Activated T-helper 1 cell treated with anti-CD3 and anti-CD28 coated beads, Interleukin-12 subunit alpha, Interleukin-12 subunit beta, Interleukin-2, Interleukin-4 antibody, amounts not matched to agents 30 ng/mL and 10 ng/mL and 1 ng/mL, durations not matched to agents 14 hours and 24 hours and 36 hours (primary cell): ENCODE measurements around the gene HMX2. TPM values are rescaled to one million over a fixed set of nuclear protein-coding genes. Genes with fewer than 3 reads are reported as not detected.
"Not testable (repeated sequence)": the region's sequence is repeated elsewhere in the genome, so short reads cannot be mapped to it uniquely, and the experiment has no call there.

Experiments used
- DNase-seq: peaks from one replicate; pipeline ENCODE4 v3.0.0; 2021; ENCODE audit warnings: low spot score
- H3K27ac Mint-ChIP-seq: one replicate; pipeline ENCODE4 v1.8.0; 2021; ENCODE audit warnings: mild to moderate bottlenecking, mixed read lengths
- H3K27me3 Mint-ChIP-seq: one replicate; pipeline ENCODE4 v1.8.0; 2022; ENCODE audit warnings: mild to moderate bottlenecking, moderate library complexity, mixed read lengths; ENCODE audit not compliant: insufficient read depth
- H3K36me3 Mint-ChIP-seq: one replicate; pipeline ENCODE4 v1.8.0; 2021; ENCODE audit warnings: low read depth, mixed read lengths
- H3K4me1 Mint-ChIP-seq: one replicate; pipeline ENCODE4 v1.8.0; 2021; ENCODE audit warnings: low read depth, mixed read lengths
- H3K4me3 Mint-ChIP-seq: one replicate; pipeline ENCODE4 v1.8.0; 2021; ENCODE audit warnings: mild to moderate bottlenecking, moderate library complexity, mixed read lengths
- H3K9me3 Mint-ChIP-seq: one replicate; pipeline ENCODE4 v1.8.0; 2021; ENCODE audit warnings: mixed read lengths
- intact Hi-C: fragments of 100-400 bp; cut with micrococcal nuclease; formaldehyde crosslinking; loops from one replicate; pipeline ENCODE4 v1.15.1; 2024
- total RNA-seq: library from RNA; stranded (reverse); gene quantifications from 2 replicates; pipeline ENCODE4 v1.2.3, GENCODE V29; 2022

HMX2 gene
- total RNA-seq, 1 donor from 2014 or later = not detected

DNA sequence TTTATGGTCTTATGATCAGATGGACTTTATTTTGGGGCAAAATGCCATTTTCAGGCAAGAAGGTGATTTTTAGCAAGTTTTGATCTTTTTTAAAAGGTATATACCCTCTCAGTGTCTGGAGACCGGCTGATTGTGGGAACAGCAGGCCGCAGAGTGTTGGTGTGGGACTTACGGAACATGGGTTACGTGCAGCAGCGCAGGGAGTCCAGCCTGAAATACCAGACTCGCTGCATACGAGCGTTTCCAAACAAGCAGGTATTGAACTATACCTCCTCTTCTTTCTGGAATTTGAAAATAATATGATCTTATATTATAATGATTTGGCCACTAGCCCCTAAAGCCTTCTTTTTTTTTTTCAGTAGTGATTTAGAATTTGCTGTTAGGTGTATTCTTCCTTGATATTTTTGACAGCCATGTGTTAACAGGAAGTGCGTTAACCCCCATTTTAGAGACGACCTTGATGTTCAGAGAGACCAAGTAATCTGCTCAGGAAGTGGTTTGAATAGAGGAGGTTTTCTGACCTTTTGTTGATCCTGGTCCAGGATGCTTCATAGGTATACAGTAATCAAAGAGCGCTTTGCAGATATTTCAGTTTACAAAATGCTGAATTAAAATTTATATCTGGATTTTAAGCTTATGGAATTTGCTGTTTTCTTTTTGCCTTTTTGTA, 12.5 kb downstream of the HMX2 start:
- peak overlapping the region; percentile 86 for H3K27ac Mint-ChIP-seq
- DNase-seq = no peak

DNA sequence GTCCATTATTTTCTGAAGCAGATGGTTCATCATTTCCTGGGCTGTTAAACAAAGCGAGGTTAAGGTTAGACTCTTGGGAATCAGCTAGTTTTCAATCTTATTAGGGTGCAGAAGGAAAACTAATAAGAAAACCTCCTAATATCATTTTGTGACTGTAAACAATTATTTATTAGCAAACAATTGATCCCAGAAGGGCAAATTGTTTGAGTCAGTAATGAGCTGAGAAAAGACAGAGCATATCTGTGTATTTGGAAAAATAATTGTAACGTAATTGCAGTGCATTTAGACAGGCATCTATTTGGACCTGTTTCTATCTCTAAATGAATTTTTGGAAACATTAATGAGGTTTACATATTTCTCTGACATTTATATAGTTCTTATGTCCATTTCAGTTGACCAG, 16.4 kb downstream of the HMX2 start:
- intact Hi-C loops = no loop called here
- Mint-ChIP-seq H3K27ac (no peak overlapping the region), H3K36me3 (peaks cover 44% of the 10 kb centered on the region)

More for the DNA sequence above, 12.5 kb downstream of the HMX2 start:
- peaks cover 78% of the 10 kb centered on the region for H3K4me1 Mint-ChIP-seq
- H3K4me3 Mint-ChIP-seq = peak overlapping the region; percentile 61
- no peaks in the 10 kb centered on the region for H3K9me3 Mint-ChIP-seq
- intact Hi-C loops = no loop called here
- H3K36me3 Mint-ChIP-seq = peaks cover 55% of the 10 kb centered on the region
- H3K27me3 Mint-ChIP-seq = no peaks in the 10 kb centered on the region

DNA sequence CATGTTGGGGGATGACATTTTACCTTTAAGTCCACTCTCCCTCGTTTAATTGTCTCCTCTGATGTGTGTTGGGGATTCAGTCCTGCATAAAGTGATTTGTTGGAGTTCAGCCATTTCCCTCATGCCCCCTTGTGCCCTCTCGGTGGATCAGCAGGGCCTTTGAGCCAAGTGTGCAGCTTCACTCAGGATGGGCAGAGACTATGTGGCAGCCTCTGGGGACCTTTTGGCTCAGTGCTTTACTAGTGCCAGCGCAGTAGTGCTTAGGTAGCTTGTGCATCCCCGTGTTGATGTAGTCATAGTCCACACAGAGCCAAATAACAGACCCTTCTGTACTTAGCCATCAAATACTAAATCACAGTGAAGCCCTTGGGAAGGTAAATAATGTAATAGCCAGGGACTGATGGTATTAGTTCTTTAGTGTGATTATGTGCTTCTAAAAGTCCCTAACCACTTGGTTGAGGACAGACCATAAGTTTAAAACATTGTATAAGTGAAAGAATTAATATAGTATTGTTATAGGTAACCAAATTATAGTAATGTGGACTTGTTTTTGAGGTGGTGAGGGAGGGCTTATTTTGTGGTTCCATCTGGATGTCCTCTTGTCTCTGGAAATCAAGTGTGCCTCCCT, 17.6 kb downstream of the HMX2 start:
- Mint-ChIP-seq H3K4me3 (no peak overlapping the region), H3K4me1 (peaks cover 38% of the 10 kb centered on the region), H3K27ac (peak overlapping the region; percentile 40), H3K36me3 (peaks cover 46% of the 10 kb centered on the region), H3K27me3 (no peaks in the 10 kb centered on the region), H3K9me3 (no peaks in the 10 kb centered on the region)
- no peak for DNase-seq
- intact Hi-C loops = no loop called here

More for the DNA sequence above, 16.4 kb downstream of the HMX2 start:
- H3K27me3 Mint-ChIP-seq = no peaks in the 10 kb centered on the region
- no peak for DNase-seq
- H3K4me1 Mint-ChIP-seq = peaks cover 51% of the 10 kb centered on the region
- H3K4me3 Mint-ChIP-seq = no peak overlapping the region
- no peaks in the 10 kb centered on the region for H3K9me3 Mint-ChIP-seq

DNA sequence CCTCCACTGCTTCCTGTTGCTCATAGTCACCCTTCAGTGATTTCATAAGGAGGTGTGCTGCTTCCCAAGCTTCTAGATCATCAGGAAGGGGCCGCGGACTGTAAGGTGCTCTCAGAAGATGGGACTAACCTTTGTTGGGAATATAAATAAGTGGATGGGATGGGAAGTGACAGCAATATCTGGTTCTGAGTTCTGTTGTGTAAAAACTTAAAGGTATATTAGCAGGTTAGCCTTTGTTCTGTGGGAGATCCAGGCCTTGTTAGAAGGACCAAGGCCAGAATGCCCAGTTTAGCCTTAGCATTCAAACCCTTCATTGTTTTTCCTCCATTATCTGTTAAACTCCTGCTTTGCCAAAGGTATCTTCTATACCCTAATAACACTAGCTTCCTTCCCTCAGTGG, 18.7 kb downstream of the HMX2 start:
- Mint-ChIP-seq H3K27ac (no peak overlapping the region), H3K4me1 (peaks cover 29% of the 10 kb centered on the region)
- DNase-seq = no peak

DNA sequence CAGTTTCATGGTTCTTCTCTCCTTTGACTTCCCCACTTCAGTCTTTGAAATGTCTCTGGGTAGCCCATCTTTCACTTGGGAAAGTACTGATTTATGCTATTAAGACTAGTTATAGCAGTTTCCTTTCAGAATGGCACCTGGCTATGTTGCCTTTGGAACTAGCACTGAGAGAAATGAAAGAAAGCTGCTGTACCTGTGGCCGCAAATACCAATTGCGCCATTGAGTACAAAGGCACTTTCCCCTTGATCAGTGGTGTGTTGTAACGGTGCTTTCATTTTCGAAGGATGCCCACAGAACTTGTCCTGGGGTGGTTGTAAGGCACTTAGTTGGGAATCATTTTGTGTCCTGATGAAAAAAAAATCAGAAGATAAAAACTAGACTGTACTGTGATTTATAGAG, 23.0 kb downstream of the HMX2 start:
- Mint-ChIP-seq H3K9me3 (no peaks in the 10 kb centered on the region), H3K27ac (no peak overlapping the region), H3K36me3 (peaks cover 54% of the 10 kb centered on the region), H3K4me3 (no peak overlapping the region), H3K4me1 (peaks cover 3% of the 10 kb centered on the region), H3K27me3 (no peaks in the 10 kb centered on the region)
- no peak for DNase-seq
- intact Hi-C loops = no loop called here

More for the DNA sequence above, 18.7 kb downstream of the HMX2 start:
- intact Hi-C loops = no loop called here
- no peaks in the 10 kb centered on the region for H3K27me3 Mint-ChIP-seq
- no peak overlapping the region for H3K4me3 Mint-ChIP-seq
- peaks cover 49% of the 10 kb centered on the region for H3K36me3 Mint-ChIP-seq
- H3K9me3 Mint-ChIP-seq = no peaks in the 10 kb centered on the region

DNA sequence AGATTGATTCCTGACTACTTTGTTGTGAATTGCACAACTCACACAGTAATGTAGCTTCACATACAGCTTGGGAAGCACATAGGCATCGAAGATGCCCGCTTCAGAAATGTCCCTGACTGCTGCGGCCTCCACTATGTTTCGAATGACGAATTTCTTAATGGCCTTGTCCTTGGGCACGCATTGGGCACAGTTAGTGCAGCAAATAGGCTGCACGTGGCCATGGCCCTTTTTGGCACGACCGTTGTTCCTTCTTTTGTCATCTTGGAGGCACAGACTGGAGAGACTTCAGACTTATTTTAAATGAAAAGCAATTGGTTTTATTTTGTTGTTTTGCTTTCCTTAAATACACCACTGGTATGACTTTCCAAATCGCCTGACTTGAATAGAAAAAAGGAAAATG, 23.7 kb downstream of the HMX2 start:
- H3K36me3 Mint-ChIP-seq = peaks cover 56% of the 10 kb centered on the region
- DNase-seq, H3K4me1 Mint-ChIP-seq, H3K9me3 Mint-ChIP-seq, H3K27ac Mint-ChIP-seq, intact Hi-C loops, H3K4me3 Mint-ChIP-seq, H3K27me3 Mint-ChIP-seq: not testable (repeated sequence)

DNA sequence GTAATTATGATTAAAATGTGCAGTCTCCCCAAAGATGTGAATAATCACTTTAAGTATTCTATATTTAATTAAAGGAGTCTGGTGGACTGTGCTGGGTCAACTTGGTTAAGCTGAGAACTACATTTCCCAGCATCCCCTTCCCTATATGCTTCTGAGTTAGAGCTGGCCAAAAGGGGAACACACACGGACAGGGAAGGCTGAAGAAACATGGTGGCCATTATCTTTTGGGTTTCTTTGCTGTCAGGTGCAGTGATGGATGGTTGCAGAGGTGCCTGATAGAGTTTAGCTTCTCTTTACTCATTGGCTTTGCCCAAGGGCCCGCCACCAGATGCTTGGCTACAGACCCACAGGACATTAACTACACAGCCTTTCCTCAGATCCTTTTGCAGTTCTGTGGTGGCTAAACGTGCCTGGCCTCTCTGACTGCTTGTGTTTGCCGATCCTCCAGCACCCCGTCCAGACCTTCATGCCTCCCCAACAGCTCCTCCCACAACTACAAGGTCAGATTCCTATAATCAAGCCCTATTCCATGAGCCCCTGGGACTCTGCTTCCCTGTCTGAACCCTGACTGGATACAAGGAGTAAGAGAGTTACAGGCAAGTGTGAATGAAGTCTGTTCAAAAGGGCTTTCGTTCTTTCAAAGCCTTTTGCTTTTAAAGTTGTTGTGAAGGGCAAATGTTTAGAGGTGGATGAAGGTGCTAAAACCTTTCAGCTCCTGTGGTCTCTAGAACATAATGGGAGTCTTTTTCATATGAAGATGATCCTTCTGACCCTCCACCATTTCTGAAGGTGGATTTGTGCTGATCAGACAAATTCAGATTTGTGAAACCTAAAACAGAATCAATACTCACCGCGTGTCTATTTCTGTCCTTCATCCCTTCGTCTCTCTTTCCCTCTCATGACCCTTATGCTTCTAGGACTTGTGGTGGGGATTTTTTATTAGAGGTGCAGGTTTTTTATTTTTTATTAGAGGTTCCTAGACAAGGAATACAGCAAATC, 27.8 kb downstream of the HMX2 start:
- intact Hi-C loops = no loop called here
- H3K27ac Mint-ChIP-seq = no peak overlapping the region
- H3K9me3 Mint-ChIP-seq = peaks cover 11% of the 10 kb centered on the region
- DNase-seq = no peak
- peaks cover 57% of the 10 kb centered on the region for H3K36me3 Mint-ChIP-seq
- no peak overlapping the region for H3K4me3 Mint-ChIP-seq
- no peaks in the 10 kb centered on the region for H3K27me3 Mint-ChIP-seq
- no peaks in the 10 kb centered on the region for H3K4me1 Mint-ChIP-seq

DNA sequence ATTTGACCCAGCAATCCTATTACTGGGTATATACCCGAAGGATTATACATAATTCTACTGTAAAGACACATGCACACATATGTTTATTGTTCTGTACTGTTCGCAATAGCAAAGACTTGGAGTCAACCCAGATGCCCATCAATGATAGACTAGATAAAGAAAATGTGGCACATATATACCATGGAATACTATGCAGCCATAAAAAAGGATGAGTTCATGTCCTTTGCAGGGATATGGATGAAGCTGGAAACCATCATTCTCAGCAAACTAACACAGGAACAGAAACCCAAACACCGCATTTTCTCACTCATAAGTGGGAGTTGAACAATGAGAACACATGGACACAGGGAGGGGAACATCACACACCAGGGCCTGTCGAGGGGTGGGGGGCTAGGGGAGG, 30.5 kb downstream of the HMX2 start:
- H3K27me3 Mint-ChIP-seq, DNase-seq, H3K27ac Mint-ChIP-seq, intact Hi-C loops, H3K4me3 Mint-ChIP-seq, H3K4me1 Mint-ChIP-seq: not testable (repeated sequence)
- peaks cover 52% of the 10 kb centered on the region for H3K36me3 Mint-ChIP-seq
- H3K9me3 Mint-ChIP-seq = peaks cover 14% of the 10 kb centered on the region

DNA sequence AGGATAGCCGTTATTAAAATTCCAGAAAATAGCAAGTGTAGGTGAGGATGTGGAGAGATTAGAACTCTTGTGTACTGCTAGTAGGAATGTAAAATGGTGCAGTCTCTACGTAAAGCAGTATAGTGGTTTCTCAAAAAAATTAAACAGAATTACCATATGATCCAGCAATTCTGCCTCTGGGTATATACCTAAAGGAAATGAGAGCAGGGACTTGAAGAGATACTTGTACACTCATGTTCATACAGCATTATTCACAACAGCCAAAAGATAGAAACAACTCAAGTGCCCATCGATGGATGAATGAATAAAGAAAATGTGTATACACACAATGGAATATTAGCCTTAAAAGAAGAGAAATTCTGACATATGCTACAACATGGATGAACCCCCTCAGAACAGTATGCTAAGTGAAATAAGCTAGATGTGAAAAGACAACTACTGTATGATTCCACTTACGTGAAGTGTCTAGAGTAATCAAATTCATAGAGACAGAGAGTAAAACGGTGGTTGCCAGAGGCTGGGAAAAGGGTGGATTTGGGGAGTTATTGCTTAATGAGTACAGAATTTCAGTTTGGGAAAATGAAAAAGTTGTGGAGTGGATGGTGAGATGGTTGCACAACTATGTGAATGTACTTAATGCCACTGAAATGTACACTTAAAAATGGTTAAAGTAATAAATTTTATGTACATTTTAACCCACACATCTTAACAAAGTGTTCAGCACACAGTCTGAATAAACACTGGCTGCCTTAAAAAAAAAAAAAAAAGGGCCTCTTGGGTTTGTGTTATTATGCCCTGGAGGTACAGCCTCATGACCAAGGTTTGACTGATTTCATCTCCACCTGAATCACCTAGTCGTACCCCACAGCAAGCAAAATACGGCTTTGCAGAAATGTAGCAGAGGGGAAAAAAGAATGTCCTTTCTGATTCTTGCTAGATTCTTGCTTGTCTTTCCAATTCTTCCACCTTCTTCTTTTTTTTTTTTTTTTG, 32.5 kb downstream of the HMX2 start:
- no peak for DNase-seq
- Mint-ChIP-seq H3K4me1 (no peaks in the 10 kb centered on the region), H3K9me3 (peaks cover 30% of the 10 kb centered on the region), H3K4me3 (no peak overlapping the region), H3K27ac (no peak overlapping the region), H3K36me3 (peaks cover 42% of the 10 kb centered on the region), H3K27me3 (no peaks in the 10 kb centered on the region)
- intact Hi-C loops = no loop called here

DNA sequence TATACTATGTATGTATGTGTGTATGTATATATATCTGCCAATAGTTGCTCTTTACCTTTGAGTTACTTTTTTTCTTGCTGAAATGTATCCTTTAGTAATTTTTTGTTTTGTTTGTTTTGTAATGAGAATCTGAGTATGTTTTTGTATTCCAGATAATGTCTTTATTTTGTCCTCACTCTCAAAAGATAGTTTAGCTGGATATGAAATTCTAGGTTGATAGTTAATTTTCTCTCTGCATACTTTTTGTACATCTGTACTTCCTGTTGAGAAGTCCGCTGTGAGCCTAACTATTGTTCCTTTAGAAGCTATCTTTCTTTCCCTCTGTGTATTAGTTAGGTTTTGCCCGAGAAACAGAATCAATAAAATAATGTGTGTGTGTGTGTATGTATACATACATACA, 35.8 kb downstream of the HMX2 start:
- Mint-ChIP-seq H3K9me3 (peaks cover 27% of the 10 kb centered on the region), H3K4me3 (no peak overlapping the region), H3K36me3 (peaks cover 25% of the 10 kb centered on the region), H3K27ac (no peak overlapping the region), H3K27me3 (no peaks in the 10 kb centered on the region), H3K4me1 (no peaks in the 10 kb centered on the region)
- intact Hi-C loops = no loop called here
- DNase-seq = no peak

DNA sequence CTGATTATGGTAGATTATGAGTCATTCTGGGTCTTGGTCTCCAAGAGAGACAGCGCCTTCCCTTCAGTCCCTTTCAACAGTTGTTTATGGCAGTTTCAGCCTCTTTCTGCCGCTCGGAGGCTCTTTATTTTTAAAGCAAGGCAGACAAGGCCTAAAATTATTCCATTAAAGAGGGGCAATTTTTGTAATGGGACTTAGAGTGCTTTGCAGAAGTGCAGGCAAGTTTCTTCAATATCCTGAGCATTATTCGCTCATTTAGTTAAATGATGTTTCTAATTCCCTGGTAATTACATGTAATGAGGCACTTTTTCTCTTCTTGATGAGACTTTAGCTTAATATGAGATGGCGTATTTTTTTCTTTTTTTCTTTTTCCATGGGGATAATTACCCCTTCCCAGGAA, 39.8 kb downstream of the HMX2 start:
- Mint-ChIP-seq H3K9me3 (peaks cover 27% of the 10 kb centered on the region), H3K36me3 (peaks cover 24% of the 10 kb centered on the region), H3K4me1 (no peaks in the 10 kb centered on the region), H3K4me3 (no peak overlapping the region), H3K27ac (no peak overlapping the region), H3K27me3 (no peaks in the 10 kb centered on the region)
- no peak for DNase-seq
- intact Hi-C loops = no loop called here

DNA sequence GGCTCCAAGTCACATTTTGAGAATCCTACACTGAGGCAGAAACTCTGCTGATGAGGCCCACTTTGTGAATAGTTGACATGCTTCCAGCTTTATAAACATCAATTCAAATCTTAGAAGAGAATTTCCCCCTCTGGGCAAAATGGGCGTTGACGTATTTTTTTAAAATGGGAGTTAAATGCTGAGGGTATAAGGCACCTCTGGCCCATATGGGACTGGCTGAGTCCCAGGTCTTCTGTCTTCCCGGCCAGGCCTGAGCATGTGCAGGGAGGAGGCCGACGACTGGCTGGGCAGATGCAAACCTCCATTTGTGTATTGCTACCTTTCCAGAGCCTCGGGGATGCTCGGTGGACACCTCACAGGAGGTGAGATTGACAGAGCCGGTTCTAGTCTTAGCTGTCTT, 44.0 kb downstream of the HMX2 start:
- intact Hi-C loops = no loop called here

More for the DNA sequence above, 44.0 kb downstream of the HMX2 start:
- no peaks in the 10 kb centered on the region for H3K9me3 Mint-ChIP-seq
- no peak overlapping the region for H3K27ac Mint-ChIP-seq
- no peak overlapping the region for H3K4me3 Mint-ChIP-seq
- peaks cover 3% of the 10 kb centered on the region for H3K36me3 Mint-ChIP-seq
- no peaks in the 10 kb centered on the region for H3K4me1 Mint-ChIP-seq
- no peaks in the 10 kb centered on the region for H3K27me3 Mint-ChIP-seq
- no peak for DNase-seq
